Endometrial microvascular endothelial cells (primary cell): ENCODE results near the gene ZNF770. TPM values are rescaled to one million over a fixed set of nuclear protein-coding genes. Genes with fewer than 3 reads are reported as not detected.

Experiments used
- in situ Hi-C: cut with HindIII; loops from 2 replicates; pipeline ENCODE4 v1.10.0; 2017; ENCODE audit warnings: low sequenced_read_pairs, low pct_unique_long_range_greater_than_20kb; ENCODE audit errors: inconsistent ontology term
- total RNA-seq: library from RNA; depleted of rRNA; stranded (reverse); fragments of >200 nt; gene quantifications from one replicate; pipeline ENCODE4 v1.2.3, GENCODE V29; 2015; ENCODE audit errors: inconsistent ontology term

Gene ZNF770, protein sequence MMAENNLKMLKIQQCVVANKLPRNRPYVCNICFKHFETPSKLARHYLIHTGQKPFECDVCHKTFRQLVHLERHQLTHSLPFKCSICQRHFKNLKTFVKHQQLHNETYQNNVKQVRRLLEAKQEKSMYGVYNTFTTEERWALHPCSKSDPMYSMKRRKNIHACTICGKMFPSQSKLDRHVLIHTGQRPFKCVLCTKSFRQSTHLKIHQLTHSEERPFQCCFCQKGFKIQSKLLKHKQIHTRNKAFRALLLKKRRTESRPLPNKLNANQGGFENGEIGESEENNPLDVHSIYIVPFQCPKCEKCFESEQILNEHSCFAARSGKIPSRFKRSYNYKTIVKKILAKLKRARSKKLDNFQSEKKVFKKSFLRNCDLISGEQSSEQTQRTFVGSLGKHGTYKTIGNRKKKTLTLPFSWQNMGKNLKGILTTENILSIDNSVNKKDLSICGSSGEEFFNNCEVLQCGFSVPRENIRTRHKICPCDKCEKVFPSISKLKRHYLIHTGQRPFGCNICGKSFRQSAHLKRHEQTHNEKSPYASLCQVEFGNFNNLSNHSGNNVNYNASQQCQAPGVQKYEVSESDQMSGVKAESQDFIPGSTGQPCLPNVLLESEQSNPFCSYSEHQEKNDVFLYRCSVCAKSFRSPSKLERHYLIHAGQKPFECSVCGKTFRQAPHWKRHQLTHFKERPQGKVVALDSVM
- 21.6 TPM for total RNA-seq

DNA sequence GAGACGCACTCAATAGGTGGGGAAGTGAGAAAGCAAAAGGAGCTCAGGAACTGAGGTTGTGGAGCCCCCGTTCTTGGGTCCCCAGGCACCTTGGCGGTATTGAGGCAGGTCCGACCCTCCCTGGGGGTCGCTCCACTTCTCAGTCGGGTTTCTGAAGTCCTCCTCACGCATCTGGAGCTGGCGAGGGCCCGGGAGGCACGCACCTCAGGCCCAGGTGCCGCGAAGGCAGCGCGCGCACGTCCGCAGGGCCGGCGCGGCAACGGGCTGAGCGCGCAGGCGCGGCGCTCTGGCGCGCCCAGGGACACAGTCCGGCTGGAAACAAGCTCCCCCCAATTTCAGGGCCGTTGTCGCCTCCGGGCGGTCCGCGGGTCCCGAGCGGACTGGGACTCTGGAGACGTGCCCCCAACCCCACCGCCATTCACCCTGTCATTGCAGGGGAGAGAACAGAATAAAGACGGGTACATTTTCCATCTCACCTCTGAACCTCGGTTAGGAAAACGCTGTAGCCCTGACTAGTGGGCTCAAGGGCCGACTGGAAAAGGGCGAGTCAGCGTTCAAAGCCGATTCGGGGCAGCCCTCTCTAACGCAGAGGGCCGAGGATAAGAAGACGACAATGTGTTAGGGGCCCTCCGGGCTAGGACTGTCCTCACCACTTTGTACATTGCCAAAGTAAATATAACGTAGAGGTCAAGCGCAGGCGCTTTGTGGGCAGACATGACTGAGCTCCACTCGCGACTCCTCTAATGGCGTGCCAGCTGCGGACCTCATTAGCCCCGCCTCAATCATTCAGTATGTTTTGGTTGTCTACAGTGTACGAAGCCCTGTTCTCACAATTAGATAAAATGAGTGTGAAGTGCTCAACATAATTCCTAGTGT is at the start of gene ZNF770:
TSS of gene ZNF770 (minus strand) at position 261 of the 876 bp plus-strand sequence. CDS start 4,853 bp downstream, outside the sequence.
- in situ Hi-C loops: no loop called here

DNA sequence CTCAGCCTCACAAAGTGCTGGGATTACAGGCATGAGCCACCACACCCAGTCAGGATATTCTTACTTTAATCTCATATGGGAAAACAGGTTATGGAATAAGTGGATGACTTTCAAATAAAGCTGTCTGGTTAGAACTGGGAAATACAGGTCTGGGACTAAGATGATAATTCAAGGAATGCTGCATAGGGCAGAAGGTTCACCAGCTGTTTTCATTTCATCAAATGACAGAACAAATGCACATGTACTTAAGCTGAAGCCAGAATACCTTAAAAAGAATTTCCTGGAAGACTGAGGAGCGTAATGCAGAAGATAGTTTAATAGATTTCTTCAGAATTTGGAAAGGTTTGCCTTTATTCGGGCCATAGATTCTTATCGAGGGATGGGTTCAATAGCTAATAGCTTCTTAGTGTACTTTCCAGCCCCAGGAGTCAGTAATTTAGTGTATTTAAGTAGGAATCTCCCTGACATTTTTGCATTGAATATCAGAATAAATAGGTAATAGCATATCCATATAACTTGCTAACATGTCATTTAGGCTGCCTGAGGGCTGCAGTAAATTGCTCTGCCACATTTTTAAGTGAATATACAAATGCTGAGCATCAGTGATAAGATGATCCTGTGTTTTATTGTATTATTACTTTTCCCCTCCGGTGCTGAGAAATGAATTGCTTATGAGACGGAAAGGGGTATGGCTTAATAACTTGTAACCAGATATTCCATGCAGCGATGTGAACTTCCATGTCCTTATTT is 40.3 kb upstream of the ZNF770 start:
- in situ Hi-C loops: no loop called here

DNA sequence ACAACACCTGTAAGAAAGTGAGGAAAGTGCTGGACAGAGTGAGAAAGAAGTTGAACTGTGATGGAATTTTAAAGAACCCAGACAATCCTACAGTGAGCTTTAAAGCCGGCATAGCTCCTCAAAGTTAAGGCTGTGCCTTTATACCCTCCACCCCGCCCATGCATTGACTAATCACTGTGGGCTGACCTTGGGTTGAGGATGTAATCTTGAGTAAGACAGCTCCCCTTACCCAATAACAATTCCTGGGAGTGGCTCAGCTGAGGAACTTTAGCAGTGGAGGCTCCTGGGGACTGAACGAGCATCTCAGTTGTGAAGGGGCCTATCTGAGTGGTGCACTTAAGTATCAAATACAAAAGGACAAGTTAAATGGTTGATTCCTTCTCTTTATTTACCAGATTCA is 35.7 kb upstream of the ZNF770 start:
- in situ Hi-C loops: no loop called here

DNA sequence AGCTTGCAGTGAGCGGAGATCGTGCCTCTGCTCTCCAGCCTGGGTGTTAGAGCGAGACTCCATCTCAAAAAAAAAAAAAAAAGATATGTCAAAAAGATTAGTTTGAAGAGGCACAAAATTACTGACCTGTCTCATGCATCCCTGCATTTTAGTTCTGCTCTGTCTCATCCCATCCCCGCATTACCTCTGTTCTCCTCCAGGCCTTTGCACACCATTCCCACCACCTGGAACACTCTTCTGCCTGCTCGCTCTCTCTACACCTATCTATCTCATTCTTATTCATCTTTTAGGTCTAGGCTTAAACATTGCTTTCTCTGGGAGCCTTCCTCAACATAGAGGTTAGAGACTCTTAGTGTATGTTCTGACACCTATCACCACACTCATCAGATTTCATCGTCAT is 32.9 kb upstream of the ZNF770 start:
- in situ Hi-C loops: no loop called here

DNA sequence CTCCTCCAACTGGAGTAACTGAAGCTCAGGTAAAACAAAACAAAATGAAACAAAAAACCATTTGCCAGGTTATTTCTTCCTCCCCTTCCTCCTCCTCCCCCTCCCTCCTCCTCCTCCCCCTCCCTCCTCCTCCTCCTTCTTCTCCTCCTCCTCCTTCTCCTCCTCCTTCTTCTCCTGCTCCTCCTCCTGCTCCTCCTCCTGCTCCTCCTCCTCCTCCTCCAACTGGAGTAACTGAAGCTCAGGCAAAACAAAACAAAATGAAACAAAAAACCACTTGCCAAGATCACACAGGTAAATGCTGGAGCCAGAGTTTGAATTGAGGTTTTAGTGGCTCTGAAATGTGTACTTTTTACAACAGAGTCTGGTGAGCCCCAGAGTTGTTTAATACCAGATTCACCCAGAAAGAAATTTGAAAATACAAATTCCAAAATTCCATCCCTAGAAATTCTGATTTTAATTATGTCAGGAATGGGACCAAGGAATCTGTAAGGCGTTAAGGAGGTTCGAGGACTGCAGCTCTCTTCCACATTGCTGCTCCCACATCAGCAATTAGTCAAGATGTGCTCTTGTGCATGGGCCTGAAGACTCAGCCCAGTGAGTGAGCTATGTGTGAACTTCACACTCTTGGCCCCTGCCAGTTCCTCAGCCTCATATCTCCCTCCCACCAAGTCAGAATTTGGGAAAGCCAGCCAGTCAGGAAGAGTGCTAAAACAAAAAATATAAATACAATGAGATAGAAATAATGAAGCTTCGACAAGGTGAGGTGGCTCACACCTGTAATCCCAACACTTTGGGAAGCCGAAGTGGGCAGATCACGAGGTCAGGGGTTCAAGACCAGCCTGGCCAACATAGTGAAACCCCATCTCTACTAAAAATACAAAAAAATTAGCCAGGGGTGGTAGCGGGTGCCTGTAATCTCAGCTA is 31.6 kb upstream of the ZNF770 start:
- in situ Hi-C loops: no loop called here

DNA sequence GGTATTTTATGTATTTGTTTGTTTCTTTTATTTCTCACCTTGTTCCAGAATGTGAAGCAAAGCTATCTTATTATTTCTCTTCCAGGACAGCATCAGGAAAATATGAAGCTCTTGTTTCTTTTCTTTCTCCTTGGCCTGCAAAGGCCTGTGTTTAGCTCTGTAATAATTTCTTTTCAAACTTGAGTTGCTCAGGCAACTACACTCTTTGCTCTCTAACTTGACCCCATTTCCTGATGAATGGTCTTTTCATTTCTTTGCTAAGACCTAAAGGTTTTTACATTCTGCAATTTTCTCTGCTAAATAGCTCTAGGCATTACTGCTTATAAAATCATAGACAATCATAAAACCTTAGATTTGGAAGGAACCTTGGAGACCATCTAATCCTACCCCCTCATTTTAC is 26.2 kb upstream of the ZNF770 start:
- in situ Hi-C loops: no loop called here

DNA sequence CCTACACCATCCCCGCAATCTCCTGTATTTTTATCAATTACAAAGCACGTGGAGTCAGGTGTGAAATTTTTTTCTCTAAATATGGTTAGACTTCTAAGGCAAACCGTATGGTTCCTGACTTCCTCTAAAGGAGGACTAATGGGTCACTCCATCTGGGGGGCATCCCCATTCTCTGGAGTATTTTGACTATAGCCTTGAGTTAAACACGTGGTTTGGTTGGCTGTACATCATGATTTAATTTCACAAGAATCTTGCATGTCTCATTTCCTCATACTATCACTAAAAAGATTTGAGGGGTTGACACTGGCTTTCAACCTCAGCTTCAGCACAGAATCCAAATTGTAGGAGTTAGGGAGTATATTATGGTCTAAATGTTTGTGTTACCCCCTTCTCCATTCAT is 25.3 kb upstream of the ZNF770 start:
- in situ Hi-C loops: no loop called here

DNA sequence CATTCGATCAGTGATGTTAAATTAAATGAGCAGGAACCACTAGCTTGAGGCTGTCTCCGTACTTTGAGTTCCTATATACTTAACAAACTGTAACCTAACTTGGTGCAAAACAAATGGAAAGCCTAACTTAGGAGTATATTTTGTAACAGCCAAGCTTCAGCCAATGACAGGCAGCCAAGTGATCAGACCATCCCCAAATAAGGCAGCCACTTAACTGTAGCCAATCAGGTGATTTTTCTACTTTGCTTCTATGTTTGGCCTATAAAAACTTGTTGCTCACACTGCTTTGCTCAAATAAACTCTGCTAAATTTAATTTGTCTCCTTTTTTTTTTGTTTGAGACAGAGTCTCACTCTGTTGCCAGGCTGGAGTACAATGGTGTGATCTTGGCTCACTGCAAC is 19.3 kb upstream of the ZNF770 start:
- in situ Hi-C loops: no loop called here

DNA sequence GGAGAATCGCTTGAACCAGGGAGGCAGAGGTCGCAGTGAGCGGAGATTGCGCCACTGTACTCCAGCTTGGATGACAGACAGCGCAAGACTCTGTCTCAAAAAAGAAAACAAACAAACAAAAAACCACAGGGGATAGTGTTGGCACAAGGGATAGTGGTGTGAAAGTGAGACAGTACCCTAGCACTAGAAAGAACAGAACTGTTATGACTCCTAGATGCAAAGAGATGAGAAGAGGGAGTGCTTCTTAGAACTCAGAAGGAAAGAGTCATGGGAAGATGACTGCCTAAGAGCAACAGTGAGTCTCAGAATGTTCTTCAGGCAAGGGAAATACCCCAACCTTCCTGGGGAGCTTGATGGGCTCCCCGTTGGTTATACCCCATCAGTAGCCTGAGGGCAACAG is 17.8 kb upstream of the ZNF770 start:
- in situ Hi-C loops: no loop called here

DNA sequence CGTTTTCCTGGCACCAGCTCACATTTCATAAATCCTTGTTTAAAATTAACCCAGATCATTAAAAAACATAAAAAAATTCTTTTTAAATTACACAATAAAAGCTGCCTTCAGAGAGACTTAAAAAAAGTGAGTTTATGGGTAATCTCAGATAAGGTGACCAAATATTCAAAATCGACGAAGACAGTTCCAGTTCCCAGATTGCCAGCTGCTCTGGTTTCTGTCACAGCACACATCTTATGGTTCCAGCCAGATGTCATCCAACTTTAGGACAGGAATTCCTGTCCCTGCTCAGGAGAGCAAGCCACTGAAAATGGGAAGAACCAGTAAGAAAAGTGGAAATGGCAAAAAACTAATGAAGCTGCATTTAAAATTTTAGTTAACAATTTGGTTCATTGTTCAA is 15.8 kb upstream of the ZNF770 start:
- in situ Hi-C loops: no loop called here

DNA sequence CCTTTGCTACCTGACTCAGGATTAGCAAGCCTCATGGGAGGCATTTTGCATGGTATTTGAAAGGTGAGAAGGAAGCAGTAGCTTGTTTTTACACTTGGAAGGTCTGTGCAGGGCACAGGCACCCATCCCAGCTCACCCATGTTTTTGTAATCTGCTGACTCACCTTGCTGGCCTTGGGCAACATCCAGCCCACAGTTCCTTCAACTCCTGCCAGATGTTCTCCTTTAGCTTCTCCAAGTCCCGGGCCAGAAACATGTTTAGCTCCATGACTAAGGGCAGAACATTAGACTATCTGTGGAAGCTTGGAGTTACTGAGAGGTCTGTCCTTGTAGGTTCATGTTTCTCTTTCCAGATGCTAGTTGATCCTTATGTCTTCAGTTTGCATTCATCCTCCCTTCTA is 12.4 kb upstream of the ZNF770 start:
- in situ Hi-C loops: no loop called here

DNA sequence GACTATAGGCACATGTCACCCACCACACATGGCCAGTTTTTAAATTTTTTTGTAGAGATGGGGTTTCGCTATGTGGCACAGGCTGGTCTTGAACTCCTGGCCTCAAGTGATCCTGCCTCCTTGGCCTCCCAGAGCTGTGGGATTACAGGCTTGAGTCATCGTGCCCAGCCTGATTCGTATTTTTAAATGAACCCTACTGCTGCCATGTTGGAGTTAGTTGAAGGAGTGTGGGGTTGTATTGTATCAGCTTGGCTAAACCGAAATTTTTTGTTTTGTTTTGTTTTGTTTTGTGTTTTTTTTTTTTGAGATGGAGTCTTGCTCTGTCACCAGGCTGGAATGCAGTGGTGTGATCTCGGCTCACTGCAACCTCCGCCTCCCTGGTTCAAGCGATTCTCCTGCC is 11.8 kb upstream of the ZNF770 start:
- in situ Hi-C loops: no loop called here

DNA sequence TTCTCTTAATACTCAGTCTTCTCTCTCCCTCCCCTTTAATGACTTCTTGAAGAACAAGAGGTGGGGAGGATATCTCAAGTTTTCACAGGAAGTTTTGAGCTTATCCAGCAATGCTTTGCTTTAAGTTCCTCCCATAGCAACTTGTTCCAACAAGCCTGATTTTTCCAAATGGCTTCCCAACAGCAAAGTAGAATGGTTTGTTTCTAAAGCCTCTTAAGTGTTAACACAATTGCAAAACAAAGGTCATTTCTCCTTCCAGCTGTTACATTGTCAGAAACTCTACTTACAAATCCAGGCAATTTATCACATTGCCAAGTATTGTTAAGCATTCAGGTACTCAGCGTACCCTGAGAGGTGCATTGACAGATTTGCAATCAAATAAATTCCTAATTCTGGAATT is 6.8 kb upstream of the ZNF770 start:
- in situ Hi-C loops: no loop called here

DNA sequence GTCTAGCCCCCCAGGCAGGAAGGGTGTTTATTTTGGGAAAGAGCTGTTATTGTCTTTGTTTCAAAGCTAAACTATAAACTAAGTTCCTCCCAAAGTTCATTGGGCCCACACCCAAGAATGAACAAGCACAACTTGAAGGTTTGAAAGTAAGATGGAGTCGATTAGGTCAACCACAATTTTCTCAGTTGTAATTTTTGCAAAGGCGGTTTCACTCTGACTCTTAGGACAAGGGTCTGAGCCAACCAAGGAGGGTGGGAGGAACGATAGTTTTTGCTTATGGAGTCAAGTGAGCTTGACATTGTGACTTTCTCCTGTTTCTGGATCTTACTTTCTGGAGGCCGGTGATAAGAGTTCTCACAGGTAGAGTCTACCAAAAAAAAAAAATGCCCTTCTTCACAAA is 5.8 kb upstream of the ZNF770 start:
- in situ Hi-C loops: no loop called here

DNA sequence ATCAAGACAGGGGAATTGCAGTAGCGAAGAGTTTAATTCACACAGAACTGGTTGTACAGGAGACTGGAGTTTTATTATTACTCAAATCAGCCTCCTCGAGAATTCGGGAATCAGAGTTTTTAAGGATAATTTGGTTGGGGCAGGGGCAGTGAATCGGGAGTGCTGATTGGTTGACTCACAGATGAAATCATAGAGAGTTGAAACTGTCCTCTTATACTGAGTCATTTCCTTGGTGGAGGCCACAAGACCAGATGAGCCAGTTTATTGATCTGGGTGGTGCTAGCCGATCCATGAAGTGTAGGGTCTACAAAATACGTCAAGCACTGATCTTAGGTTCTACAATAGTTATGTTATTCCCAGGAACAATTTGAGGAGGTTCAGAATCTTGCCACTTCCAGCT is 5.3 kb upstream of the ZNF770 start:
- in situ Hi-C loops: no loop called here

DNA sequence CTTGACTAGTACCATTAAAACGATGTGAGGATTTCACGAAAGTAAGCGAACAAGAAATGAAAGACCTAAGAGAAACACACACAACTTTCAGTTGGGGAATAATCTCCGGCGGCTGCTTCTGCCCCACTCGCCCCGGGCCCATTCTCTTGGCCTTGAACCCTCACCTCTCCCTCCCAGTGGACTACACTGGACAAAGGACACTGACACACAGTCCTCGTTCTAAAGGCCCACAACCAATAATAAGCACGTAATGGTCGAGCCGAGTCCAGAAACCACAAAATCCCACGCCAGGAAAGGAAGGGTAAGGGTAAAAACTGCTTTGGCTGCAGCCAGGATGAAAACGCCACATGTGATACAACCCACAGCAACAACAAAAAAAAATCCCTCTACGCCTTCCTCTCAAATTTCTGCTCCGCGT is 469 bp downstream of the ZNF770 start:
- in situ Hi-C loops: no loop called here

DNA sequence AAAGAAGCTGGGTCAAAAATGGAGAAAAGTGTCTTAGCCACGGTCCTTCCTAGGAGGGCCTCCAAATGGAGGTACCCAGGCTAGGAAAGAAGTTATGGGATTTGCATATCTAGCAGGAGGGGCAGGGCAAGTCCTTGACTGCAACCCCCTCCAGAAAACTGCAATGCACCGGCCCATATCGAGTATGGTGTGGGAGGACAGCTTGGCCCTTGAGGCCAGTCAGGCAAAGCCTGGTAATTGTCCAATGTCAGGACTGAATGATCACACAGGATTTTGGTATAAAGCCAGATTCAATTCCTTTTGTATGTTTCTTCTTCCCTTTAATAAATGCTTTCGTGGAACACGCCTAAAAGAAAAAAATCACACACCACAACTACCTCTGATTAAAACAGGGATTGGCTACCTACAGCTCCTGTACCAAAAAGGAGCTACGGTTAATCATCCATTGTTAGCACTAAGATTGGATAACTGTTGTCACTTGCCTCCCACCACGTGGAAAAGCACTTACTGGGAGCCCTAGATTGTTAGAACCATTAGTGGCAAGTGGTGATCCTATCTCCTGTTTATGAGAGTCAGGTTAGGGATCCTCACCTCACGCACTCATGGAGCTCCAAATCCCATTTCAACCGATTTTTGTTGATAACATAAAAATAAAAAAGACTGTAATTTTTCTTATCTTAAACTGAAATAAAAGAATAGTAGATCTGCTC is 1.2 kb downstream of the ZNF770 start:
- in situ Hi-C loops: no loop called here
